CD4-positive, alpha-beta T cell treated with Interferon gamma for 1 hour (primary cell): ENCODE data around the gene EPS8.

Experiments used
- DNase-seq: peaks from one replicate; pipeline ENCODE4 v3.0.0-alpha.2; 2020

Gene EPS8

GRCh38 chr12:15687583-15687982 is 101.6 kb downstream of the EPS8 start:
- no peak for DNase-seq

GRCh38 chr12:15684896-15685658 is 104.1 kb downstream of the EPS8 start:
- no peak for DNase-seq

GRCh38 chr12:15682826-15683225 is 106.4 kb downstream of the EPS8 start:
- DNase-seq = no peak

- no peak for DNase-seq
Observed at GRCh38 chr12:15679151-15679550, 110.0 kb downstream of the EPS8 start.

GRCh38 chr12:15677726-15678201 is 111.4 kb downstream of the EPS8 start:
- no peak for DNase-seq

- DNase-seq = no peak
Observed at GRCh38 chr12:15677228-15677627, 112.0 kb downstream of the EPS8 start.

- DNase-seq = no peak
Observed at GRCh38 chr12:15672671-15673270, 116.4 kb downstream of the EPS8 start.

- no peak for DNase-seq
Observed at GRCh38 chr12:15670756-15671155, 118.4 kb downstream of the EPS8 start.

GRCh38 chr12:15669256-15669948 is 119.8 kb downstream of the EPS8 start:
- no peak for DNase-seq

GRCh38 chr12:15664491-15664890 is 124.7 kb downstream of the EPS8 start:
- no peak for DNase-seq

- DNase-seq = no peak
Observed at GRCh38 chr12:15662983-15663659, 126.1 kb downstream of the EPS8 start.

GRCh38 chr12:15662303-15662980 is 126.7 kb downstream of the EPS8 start:
- no peak for DNase-seq

- no peak for DNase-seq
Observed at GRCh38 chr12:15651371-15651770, 137.8 kb downstream of the EPS8 start.

GRCh38 chr12:15650399-15651128 is 138.6 kb downstream of the EPS8 start:
- DNase-seq = no peak

- DNase-seq = no peak
Observed at GRCh38 chr12:15649347-15649746, 139.8 kb downstream of the EPS8 start.

GRCh38 chr12:15648558-15648957 is 140.6 kb downstream of the EPS8 start:
- no peak for DNase-seq

- DNase-seq = no peak
Observed at GRCh38 chr12:15646581-15646980, 142.6 kb downstream of the EPS8 start.

- DNase-seq = no peak
Observed at GRCh38 chr12:15644700-15645099, 144.5 kb downstream of the EPS8 start.

- DNase-seq = no peak
Observed at GRCh38 chr12:15638231-15638630, 151.0 kb downstream of the EPS8 start.

- DNase-seq = no peak
Observed at GRCh38 chr12:15636060-15636890, 152.9 kb downstream of the EPS8 start.
